ENCODE results near the gene ROS1.
"Not testable (repeated sequence)": the region's sequence is repeated elsewhere in the genome, so short reads cannot be mapped to it uniquely, and the experiment has no call there.

Gene ROS1

DNA sequence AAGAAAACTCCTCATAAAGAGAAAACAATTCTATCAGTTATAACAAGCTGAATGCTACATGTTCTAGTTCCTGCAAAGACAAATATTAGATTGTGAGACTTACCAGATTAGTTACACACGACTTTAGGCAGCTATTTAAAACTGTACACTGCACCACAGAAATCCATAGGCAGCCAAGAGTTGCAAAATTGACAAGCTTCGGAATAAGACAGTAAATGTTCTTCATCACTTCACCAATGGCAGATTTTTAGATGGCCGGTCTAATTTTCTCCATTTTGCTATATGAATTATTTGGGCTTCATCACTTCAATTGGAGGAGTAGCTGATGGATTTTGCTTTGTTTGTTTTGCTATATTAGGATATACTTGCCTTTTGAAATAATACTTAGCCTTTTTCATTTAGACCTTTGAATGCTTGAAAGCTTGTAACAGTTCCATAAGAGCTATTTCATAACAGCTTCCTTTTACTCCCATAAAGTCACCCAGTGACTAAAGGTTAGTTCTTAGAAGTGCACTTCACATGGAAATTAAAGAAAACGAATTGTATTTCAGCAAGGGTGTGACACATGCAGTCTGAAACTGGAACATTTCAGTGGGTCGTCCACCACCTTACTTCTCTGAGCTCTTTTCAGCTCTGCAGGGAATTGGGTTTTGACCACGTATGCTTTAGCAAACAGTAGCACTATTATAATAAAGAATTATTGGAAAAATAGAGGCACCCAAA is at the start of gene ROS1:
ROS1 (minus strand) TSS at position 512 of the 723 bp plus-strand sequence; CDS start at position 226, 286 bp downstream.
- TF ChIP-seq, protein P1, sequence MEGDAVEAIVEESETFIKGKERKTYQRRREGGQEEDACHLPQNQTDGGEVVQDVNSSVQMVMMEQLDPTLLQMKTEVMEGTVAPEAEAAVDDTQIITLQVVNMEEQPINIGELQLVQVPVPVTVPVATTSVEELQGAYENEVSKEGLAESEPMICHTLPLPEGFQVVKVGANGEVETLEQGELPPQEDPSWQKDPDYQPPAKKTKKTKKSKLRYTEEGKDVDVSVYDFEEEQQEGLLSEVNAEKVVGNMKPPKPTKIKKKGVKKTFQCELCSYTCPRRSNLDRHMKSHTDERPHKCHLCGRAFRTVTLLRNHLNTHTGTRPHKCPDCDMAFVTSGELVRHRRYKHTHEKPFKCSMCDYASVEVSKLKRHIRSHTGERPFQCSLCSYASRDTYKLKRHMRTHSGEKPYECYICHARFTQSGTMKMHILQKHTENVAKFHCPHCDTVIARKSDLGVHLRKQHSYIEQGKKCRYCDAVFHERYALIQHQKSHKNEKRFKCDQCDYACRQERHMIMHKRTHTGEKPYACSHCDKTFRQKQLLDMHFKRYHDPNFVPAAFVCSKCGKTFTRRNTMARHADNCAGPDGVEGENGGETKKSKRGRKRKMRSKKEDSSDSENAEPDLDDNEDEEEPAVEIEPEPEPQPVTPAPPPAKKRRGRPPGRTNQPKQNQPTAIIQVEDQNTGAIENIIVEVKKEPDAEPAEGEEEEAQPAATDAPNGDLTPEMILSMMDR (IDR thresholded peaks at IDR 0.05; ENCODE audit: borderline replicate concordance, control extremely low read depth, extremely low read depth, insufficient read depth, missing control alignments): no peak
- DNase-seq (ENCODE audit: low spot score): no peak
- in situ Hi-C loops (cut with MboI; ENCODE audit: low sequenced_read_pairs, unreplicated experiment): no loop called here

DNA sequence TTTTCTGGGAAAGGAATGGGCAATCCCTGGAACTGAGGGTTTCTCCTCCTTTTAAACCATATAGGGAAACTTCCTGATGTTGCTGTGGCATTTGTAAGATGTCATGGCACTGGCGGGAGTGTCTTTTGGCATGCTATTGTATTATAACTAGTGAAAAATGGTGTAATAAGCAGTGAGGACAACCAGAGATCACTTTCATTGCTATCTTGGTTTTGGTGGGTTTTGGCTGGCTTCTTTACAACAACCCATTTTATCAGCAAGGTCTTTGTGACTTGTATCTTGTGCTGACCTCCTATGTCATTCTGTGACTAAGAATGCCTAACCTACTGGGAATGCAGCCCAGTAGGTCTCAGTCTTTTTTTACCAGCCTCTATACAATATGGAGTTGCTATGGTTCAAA is 47.7 kb upstream of the ROS1 start:
- DNase-seq (ENCODE audit: low spot score): no peak
- TF ChIP-seq, protein P1 (IDR thresholded peaks at IDR 0.05; ENCODE audit: borderline replicate concordance, control extremely low read depth, extremely low read depth, insufficient read depth, missing control alignments): no peak
- in situ Hi-C loops (cut with MboI; ENCODE audit: low sequenced_read_pairs, unreplicated experiment): no loop called here

DNA sequence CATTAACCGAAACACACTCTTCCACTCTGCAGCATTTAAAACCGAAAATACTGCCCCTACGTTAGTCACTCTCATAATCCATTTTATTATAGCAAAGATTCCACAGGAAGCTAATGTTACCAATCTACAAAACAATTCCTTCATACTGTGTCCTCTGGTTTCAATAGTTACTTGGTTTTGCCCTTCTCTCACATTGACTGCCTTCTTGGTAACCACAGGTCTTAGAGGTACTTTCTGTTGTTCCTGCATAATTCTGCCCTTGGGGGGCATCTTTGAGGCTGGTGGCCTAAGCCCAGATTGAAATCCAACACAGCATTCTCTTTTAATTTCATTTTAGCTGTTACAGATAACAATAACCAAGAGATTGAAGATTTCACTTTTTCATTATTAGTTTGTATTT is 46.9 kb upstream of the ROS1 start:
- TF ChIP-seq, protein P1 (IDR thresholded peaks at IDR 0.05; ENCODE audit: borderline replicate concordance, control extremely low read depth, extremely low read depth, insufficient read depth, missing control alignments): no peak
- DNase-seq (ENCODE audit: low spot score): no peak

DNA sequence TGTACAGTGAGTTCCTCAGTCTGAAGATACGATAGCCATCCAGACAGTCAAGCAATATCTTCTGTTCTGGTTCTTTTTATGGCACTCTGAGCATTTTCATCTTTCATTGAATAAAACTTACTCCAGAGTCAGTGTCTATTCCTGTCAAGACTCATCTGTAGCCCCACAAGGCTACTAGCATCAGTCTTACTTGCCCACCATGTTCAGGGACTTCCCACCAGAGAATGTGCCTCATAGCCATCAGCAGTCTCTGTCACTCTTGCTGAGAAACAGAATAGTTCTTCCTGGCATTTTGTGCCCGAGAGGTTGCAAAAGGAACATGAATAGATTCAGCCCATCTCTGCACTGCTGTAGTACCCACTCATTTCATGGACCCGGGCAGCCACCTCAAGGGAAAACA is 44.0 kb upstream of the ROS1 start:
- in situ Hi-C loops (cut with MboI; ENCODE audit: low sequenced_read_pairs, unreplicated experiment): no loop called here
- TF ChIP-seq, protein P1 (IDR thresholded peaks at IDR 0.05; ENCODE audit: borderline replicate concordance, control extremely low read depth, extremely low read depth, insufficient read depth, missing control alignments): no peak
- DNase-seq (ENCODE audit: low spot score): no peak

More for the DNA sequence above, 46.9 kb upstream of the ROS1 start:
- in situ Hi-C loops (cut with MboI; ENCODE audit: low sequenced_read_pairs, unreplicated experiment): no loop called here

DNA sequence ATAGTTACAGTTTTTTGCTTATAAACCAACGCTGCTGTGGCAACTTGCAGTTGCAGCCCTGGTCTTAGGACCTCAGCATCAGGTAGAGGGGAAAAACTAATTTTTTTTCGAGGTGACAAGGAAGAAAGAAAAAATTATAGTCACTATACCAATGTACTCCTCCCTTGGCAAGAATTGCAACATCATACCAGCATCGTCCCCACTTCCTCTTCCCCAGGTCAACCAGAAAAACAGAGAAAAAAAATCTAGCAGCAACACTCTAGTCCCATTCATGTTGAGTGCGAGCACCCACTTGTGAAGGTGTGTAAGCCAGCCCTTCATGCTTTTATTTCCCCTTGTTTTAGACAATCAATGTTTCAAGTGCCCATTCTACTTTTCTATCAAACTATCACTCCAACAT is 43.6 kb upstream of the ROS1 start:
- no peak for DNase-seq (ENCODE audit: low spot score)
- in situ Hi-C loops (cut with MboI; ENCODE audit: low sequenced_read_pairs, unreplicated experiment): no loop called here

GRCh38 chr6:117468527-117468926 is 42.8 kb upstream of the ROS1 start:
- in situ Hi-C loops (cut with MboI; ENCODE audit: low sequenced_read_pairs, unreplicated experiment); DNase-seq (ENCODE audit: low spot score): not testable (repeated sequence)

More for the DNA sequence above, 43.6 kb upstream of the ROS1 start:
- TF ChIP-seq, protein P1 (IDR thresholded peaks at IDR 0.05; ENCODE audit: borderline replicate concordance, control extremely low read depth, extremely low read depth, insufficient read depth, missing control alignments): no peak

DNA sequence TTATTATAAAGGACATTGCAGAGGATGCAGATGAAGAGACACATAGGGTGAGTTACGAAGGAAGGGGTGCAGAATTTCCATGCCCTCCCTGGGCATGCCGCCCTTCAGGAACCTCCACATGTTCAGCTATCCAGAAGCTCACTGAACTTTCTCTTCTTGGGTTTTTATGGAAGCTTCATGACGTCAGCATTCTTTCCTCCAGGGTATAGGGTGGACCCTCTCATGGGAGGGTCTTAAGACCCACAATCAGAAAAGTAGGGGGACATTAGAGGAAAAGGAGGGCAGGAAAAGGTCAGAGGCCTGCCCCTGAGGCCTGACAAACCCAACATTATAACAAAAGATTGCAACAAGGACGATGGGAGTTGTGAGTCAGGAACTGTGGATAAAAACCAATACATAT is 42.1 kb upstream of the ROS1 start:
- in situ Hi-C loops (cut with MboI; ENCODE audit: low sequenced_read_pairs, unreplicated experiment): no loop called here
- TF ChIP-seq, protein P1 (IDR thresholded peaks at IDR 0.05; ENCODE audit: borderline replicate concordance, control extremely low read depth, extremely low read depth, insufficient read depth, missing control alignments): no peak
- DNase-seq (ENCODE audit: low spot score): no peak
